Prostate gland (tissue), 2 donors: Measurements from ENCODE around the gene NAALADL2. TPM values are rescaled to one million over a fixed set of nuclear protein-coding genes. Genes with fewer than 3 reads are reported as not detected.

Experiments used
- DNase-seq: peaks from one replicate; pipeline ENCODE4 v3.0.0-alpha.2; 2019; ENCODE audit warnings: low spot score
- H3K27ac ChIP-seq, 2 donors: fragments of 200-600 bp; sonication (generic); 2 replicates each; pipeline ENCODE4 v1.5.1; 2017 to 2019
- H3K27me3 ChIP-seq: fragments of 200-600 bp; sonication (generic); replicated peaks from 2 replicates; pipeline ENCODE4 v1.5.1; 2019; ENCODE audit not compliant: insufficient read depth
- H3K36me3 ChIP-seq, 2 donors: fragments of 200-600 bp; sonication (generic); 1 replicate in 1 of 2; 2 replicates in 1 of 2; pipeline versions ENCODE4 v1.5.1 to v1.8.1; 2017 to 2019
- H3K4me1 ChIP-seq: fragments of 200-600 bp; sonication (generic); replicated peaks from 2 replicates; pipeline ENCODE4 v1.5.1; 2019
- H3K4me3 ChIP-seq, 2 donors: fragments of 200-600 bp; sonication (generic); 2 replicates each; pipeline ENCODE4 v1.5.1; 2017 to 2019
- H3K9me3 ChIP-seq: fragments of 200-600 bp; sonication (generic); 2 replicates; pipeline ENCODE4 v1.5.1; 2017
- CTCF ChIP-seq, 4 experiments: fragments of 200-600 bp in 2 of 4; fragments of 450-650 bp in 2 of 4; sonication (generic) in 2 of 4; IDR thresholded peaks; 1 replicate in 3 of 4; 2 replicates in 1 of 4; pipeline ENCODE4 v1.5.1; 2016 to 2019; ENCODE audit warnings: antibody characterized with exemption in 4 of 4, mild to moderate bottlenecking in 2 of 4, moderate library complexity in 2 of 4
- POLR2A ChIP-seq: fragments of 450-650 bp; IDR thresholded peaks from one replicate; pipeline ENCODE4 v1.6.1; 2016; ENCODE audit warnings: antibody characterized with exemption, mild to moderate bottlenecking
- POLR2AphosphoS5 ChIP-seq: sonication (generic); formaldehyde crosslinking; IDR thresholded peaks from one replicate; pipeline ENCODE4 v1.6.1; 2017; ENCODE audit warnings: antibody characterized with exemption
- WGBS: methylation state at CpG from one replicate; pipeline ENCODE4 v1.1.5; 2018; 5-methylcytosine and 5-hydroxymethylcytosine counted together
- intact Hi-C: fragments of 100-400 bp; cut with DNase I; formaldehyde crosslinking; loops from one replicate; pipeline ENCODE4 v1.14.2; 2022
- total RNA-seq, 2 donors: library from RNA; depleted of rRNA; stranded (reverse); fragments of >200 nt; gene quantifications; one replicate each; pipeline ENCODE4 v1.1.0, GENCODE V29; 2016

NAALADL2 gene
- total RNA-seq, 2 donors from 2014 or later = 12.2 to 20.2 TPM

GRCh38 chr3:175343946-175344345 is 484.8 kb downstream of the NAALADL2 start:
- H3K27me3 ChIP-seq = no peaks in the 10 kb centered on the region
- H3K4me1 ChIP-seq = peaks cover 3% of the 10 kb centered on the region
- H3K4me3 ChIP-seq = no peak overlapping the region
- no peak for DNase-seq
- H3K36me3 ChIP-seq = no peaks in the 10 kb centered on the region
- H3K27ac ChIP-seq = no peak overlapping the region
- H3K9me3 ChIP-seq = no peaks in the 10 kb centered on the region
- TF ChIP-seq POLR2A (no peak), POLR2AphosphoS5 (no peak), CTCF (IDR thresholded peaks at IDR 0.05) (no peak)
- intact Hi-C loops = no loop called here
- WGBS = 65% methylated on average over 3 of the region's 3 CpGs

- H3K9me3 ChIP-seq = no peaks in the 10 kb centered on the region
- intact Hi-C loops = no loop called here
Measured at GRCh38 chr3:175346573-175347356, 487.6 kb downstream of the NAALADL2 start.

GRCh38 chr3:175349168-175349567 is 490.0 kb downstream of the NAALADL2 start:
- Histone ChIP-seq H3K4me1 (peaks cover 3% of the 10 kb centered on the region), H3K27ac (no peak overlapping the region), H3K9me3 (no peaks in the 10 kb centered on the region), H3K4me3 (no peak overlapping the region), H3K27me3 (no peaks in the 10 kb centered on the region), H3K36me3 (no peaks in the 10 kb centered on the region)
- no peak for TF ChIP-seq CTCF (IDR thresholded peaks at IDR 0.05)
- TF ChIP-seq POLR2AphosphoS5 = no peak
- DNase-seq = no peak
- intact Hi-C loops = no loop called here
- WGBS = 96% methylated on average over 2 of the region's 2 CpGs

More at GRCh38 chr3:175346573-175347356, 487.6 kb downstream of the NAALADL2 start:
- peak; percentile 83 for TF ChIP-seq POLR2AphosphoS5
- no peak for TF ChIP-seq POLR2A
- no peak overlapping the region for H3K4me3 ChIP-seq
- WGBS = 56% methylated on average over 8 of the region's 8 CpGs
- no peaks in the 10 kb centered on the region for H3K36me3 ChIP-seq
- DNase-seq = peak; percentile 84
- no peaks in the 10 kb centered on the region for H3K27me3 ChIP-seq
- peaks cover 3% of the 10 kb centered on the region for H3K4me1 ChIP-seq
- H3K27ac ChIP-seq = peak overlapping the region; percentile 16 to 45

- no peak for DNase-seq
- no peaks in the 10 kb centered on the region for H3K36me3 ChIP-seq
- TF ChIP-seq POLR2A (no peak), POLR2AphosphoS5 (no peak), CTCF (IDR thresholded peaks at IDR 0.05) (no peak)
- WGBS = 90% methylated on average over 3 of the region's 3 CpGs
- no peaks in the 10 kb centered on the region for H3K9me3 ChIP-seq
- no peaks in the 10 kb centered on the region for H3K4me1 ChIP-seq
- no peak overlapping the region for H3K27ac ChIP-seq
- H3K27me3 ChIP-seq = no peaks in the 10 kb centered on the region
- intact Hi-C loops = no loop called here
- no peak overlapping the region for H3K4me3 ChIP-seq
Measured at GRCh38 chr3:175355801-175356335, 496.7 kb downstream of the NAALADL2 start.

GRCh38 chr3:175356899-175357324 is 497.8 kb downstream of the NAALADL2 start:
- H3K4me1 ChIP-seq = no peaks in the 10 kb centered on the region
- 36% methylated on average over 3 of the region's 3 CpGs for WGBS
- no peak overlapping the region for H3K4me3 ChIP-seq
- no peaks in the 10 kb centered on the region for H3K9me3 ChIP-seq
- TF ChIP-seq CTCF (IDR thresholded peaks at IDR 0.05) = no peak
- intact Hi-C loops = no loop called here
- no peak overlapping the region for H3K27ac ChIP-seq
- H3K36me3 ChIP-seq = no peaks in the 10 kb centered on the region
- DNase-seq = no peak
- no peaks in the 10 kb centered on the region for H3K27me3 ChIP-seq
